ENCODE results near the gene CLIP1.
"Not testable (repeated sequence)": the region's sequence is repeated elsewhere in the genome, so short reads cannot be mapped to it uniquely, and the experiment has no call there.

CLIP1 gene

GRCh38 chr12:122435186-122435585 lies 12.7 kb upstream of the CLIP1 start:
- DNase-seq, result no peak

- DNase-seq, result not testable (repeated sequence)
Measured at GRCh38 chr12:122429043-122429442, 6.6 kb upstream of the CLIP1 start.

- DNase-seq, result no peak
Measured at GRCh38 chr12:122427403-122427802, 4.9 kb upstream of the CLIP1 start.

- peak; percentile 30 for DNase-seq
Measured at GRCh38 chr12:122423258-122424165, 1.0 kb upstream of the CLIP1 start.

GRCh38 chr12:122422730-122423257 lies 325 bp upstream of the CLIP1 start:
- peak; percentile 62 for DNase-seq

- peak; percentile 43 for DNase-seq
Measured at GRCh38 chr12:122421187-122421820, 1.2 kb downstream of the CLIP1 start.

GRCh38 chr12:122420471-122421162 lies 1.9 kb downstream of the CLIP1 start:
- no peak for DNase-seq

- DNase-seq, result not testable (repeated sequence)
Measured at GRCh38 chr12:122419094-122419493, 3.4 kb downstream of the CLIP1 start.

GRCh38 chr12:122415665-122416064 lies 6.8 kb downstream of the CLIP1 start:
- not testable (repeated sequence) for DNase-seq

- DNase-seq, result peak; percentile 36
Measured at GRCh38 chr12:122413516-122414404, 8.7 kb downstream of the CLIP1 start.

- DNase-seq, result no peak
Measured at GRCh38 chr12:122412851-122413433, 9.5 kb downstream of the CLIP1 start.

GRCh38 chr12:122411537-122411936 lies 10.9 kb downstream of the CLIP1 start:
- DNase-seq, result no peak

- DNase-seq, result no peak
Measured at GRCh38 chr12:122407208-122407607, 15.3 kb downstream of the CLIP1 start.

- DNase-seq, result peak; percentile 94
Measured at GRCh38 chr12:122406701-122407164, 15.7 kb downstream of the CLIP1 start.

GRCh38 chr12:122403831-122404230 lies 18.6 kb downstream of the CLIP1 start:
- no peak for DNase-seq

- no peak for DNase-seq
Measured at GRCh38 chr12:122403115-122403770, 19.2 kb downstream of the CLIP1 start.

GRCh38 chr12:122402264-122402663 lies 20.2 kb downstream of the CLIP1 start:
- no peak for DNase-seq

GRCh38 chr12:122399592-122400373 lies 22.7 kb downstream of the CLIP1 start:
- DNase-seq, result peak; percentile 85

GRCh38 chr12:122399254-122399591 lies 23.2 kb downstream of the CLIP1 start:
- DNase-seq, result no peak

GRCh38 chr12:122397981-122398380 lies 24.5 kb downstream of the CLIP1 start:
- DNase-seq, result not testable (repeated sequence)
